ENCODE data around the gene ZBTB47. TPM values are rescaled to one million over a fixed set of nuclear protein-coding genes. Genes with fewer than 3 reads are reported as not detected.

The ZBTB47 gene
- total RNA-seq, 1 donor from 2014 or later = 82.3 TPM

- ATAC-seq (ENCODE audit: poor library complexity) (no peak), DNase-seq (no peak)
- intact Hi-C loops (cut with DNase I) = loop anchor here (5.0 kb wide), 1 partner anchor 38 kb away; no protein-coding TSS in a partner anchor
Observed at GRCh38 chr3:42704136-42704841, 50.8 kb downstream of the ZBTB47 start.

GRCh38 chr3:42705058-42705767 is 51.7 kb downstream of the ZBTB47 start:
- ATAC-seq (ENCODE audit: poor library complexity) (no peak), DNase-seq (no peak)
- intact Hi-C loops (cut with DNase I) = no loop called here

GRCh38 chr3:42705962-42706585 is 52.6 kb downstream of the ZBTB47 start:
- intact Hi-C loops (cut with DNase I) = no loop called here
- DNase-seq (peak; percentile 63), ATAC-seq (ENCODE audit: poor library complexity) (peak; percentile 14)

DNA sequence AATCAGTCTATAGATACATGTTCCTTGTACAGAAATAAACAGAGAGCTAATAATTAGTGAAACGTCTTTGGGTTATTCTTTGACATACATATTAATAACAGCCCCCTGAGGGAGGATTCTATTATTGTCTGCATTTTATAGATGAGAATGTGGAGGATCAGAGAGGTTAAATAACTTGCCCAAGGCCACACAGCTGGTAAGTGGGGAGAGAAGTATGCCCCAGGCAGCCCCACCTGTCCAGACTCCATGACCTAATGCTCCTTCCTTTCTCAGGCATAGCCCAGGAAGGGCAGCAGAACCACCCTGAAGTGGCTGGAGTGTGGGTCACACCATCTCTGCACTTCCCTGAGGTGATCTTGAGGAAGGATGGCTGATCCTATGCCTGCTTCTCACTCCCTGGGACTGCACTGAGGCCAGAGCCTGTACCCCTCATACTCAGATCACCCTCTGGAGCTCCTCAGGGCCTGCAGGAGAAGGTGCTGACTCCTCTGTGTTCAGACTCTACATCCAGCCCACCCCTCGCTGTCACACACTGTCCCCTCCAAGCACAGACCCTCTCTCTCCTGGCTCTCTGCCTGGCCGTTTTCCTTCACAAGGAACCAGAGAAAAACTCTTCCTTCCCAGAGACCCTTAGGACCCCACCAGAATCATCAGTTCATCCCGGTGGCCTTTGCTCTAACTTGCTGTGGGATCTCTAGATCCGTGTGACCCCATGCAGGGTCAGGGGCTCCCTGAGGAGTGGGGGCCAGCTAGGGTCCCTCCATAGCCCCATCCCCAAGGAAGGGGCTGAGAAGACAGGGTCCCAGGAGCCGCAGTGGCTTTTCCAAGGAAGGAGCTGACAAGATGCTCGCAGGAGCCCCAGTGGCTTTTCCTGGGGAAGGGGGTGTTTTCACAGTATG is 53.5 kb downstream of the ZBTB47 start:
- intact Hi-C loops (cut with DNase I) = no loop called here
- ATAC-seq (ENCODE audit: poor library complexity) = no peak
- DNase-seq = no peak

DNA sequence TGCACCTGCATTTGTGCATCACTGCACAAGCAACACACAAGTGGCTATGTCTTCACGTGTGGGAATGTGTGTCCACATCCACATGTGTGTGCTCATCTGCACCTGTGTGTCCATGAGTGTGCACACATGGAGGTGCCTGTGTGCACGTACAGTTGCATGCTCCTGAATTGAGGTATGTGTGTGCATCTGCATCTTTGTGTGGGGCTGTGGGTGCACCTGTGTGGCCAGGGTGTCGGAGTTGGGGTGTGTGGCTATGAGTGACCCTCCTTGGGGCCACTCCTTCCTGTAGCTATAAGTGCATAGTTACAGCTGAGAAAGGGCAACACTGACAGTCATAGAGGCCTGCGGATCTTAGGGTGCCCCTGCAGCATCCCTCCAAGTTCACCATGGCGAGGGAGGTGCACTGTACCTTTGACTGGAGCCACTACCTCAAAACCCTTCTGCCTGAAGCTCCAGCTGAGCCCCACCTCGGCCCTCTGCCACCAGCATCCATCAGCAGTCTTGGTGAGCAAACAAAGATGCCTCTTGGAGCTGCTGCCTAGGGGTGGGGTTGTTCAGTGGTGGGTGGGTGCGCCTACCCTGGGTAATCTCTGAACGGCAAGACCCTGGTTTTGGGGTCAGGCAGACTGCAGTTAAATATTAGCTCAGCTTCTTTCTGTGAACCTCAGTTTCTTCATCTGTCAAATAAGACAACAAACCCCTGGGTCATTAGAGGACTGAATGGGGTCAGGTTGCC is 54.3 kb downstream of the ZBTB47 start:
- intact Hi-C loops (cut with DNase I) = no loop called here
- ATAC-seq (ENCODE audit: poor library complexity) (no peak), DNase-seq (no peak)

- intact Hi-C loops (cut with DNase I) = no loop called here
- DNase-seq = no peak
- no peak for ATAC-seq (ENCODE audit: poor library complexity)
Observed at GRCh38 chr3:42708611-42709151, 55.2 kb downstream of the ZBTB47 start.

- intact Hi-C loops (cut with DNase I) = no loop called here
- no peak for DNase-seq
- ATAC-seq (ENCODE audit: poor library complexity) = no peak
Observed at GRCh38 chr3:42709621-42710020, 56.1 kb downstream of the ZBTB47 start.

GRCh38 chr3:42710323-42711021 is 57.0 kb downstream of the ZBTB47 start:
- intact Hi-C loops (cut with DNase I) = no loop called here
- DNase-seq (no peak), ATAC-seq (ENCODE audit: poor library complexity) (no peak)

GRCh38 chr3:42711491-42712343 is 58.2 kb downstream of the ZBTB47 start:
- DNase-seq (no peak), ATAC-seq (ENCODE audit: poor library complexity) (no peak)
- intact Hi-C loops (cut with DNase I) = no loop called here

- DNase-seq (no peak), ATAC-seq (ENCODE audit: poor library complexity) (no peak)
- intact Hi-C loops (cut with DNase I) = no loop called here
Observed at GRCh38 chr3:42712344-42712648, 58.8 kb downstream of the ZBTB47 start.

DNA sequence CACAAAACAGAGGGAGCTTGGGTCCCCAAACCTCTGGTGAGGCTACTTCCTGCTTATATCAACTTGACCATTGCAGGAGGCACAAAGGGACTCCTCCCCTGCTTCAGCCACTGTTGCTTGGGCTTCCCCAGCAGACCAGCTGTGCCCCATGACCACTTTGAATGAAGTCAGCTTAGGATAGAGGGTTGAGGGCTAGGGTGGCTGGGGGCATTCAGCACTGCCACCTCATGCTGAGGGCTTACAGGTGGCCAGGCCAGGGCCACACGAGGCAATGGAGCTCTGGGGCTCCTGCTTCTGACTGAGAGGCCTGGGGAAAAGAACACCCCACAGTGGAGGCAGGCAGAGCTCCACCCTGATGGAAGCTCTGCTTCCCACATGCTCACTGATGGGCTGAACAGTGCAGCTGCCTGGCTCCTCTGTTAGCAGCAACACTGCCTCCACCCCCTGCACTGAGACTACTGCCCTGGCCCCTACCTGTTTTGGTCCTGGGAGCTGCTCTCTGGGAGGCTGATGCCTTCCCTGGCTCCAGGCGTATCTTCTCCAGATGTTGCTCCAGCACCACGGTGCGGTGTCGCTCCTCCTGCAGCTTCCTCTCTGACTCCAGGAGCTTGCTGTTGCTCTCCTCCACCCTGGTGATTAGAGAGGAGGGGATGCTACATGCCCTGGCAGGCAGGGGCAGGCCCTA is 59.3 kb downstream of the ZBTB47 start:
- no peak for ATAC-seq (ENCODE audit: poor library complexity)
- DNase-seq = no peak
- intact Hi-C loops (cut with DNase I) = no loop called here

GRCh38 chr3:42713747-42714146 is 60.2 kb downstream of the ZBTB47 start:
- intact Hi-C loops (cut with DNase I) = no loop called here
- ATAC-seq (ENCODE audit: poor library complexity) = no peak
- no peak for DNase-seq

GRCh38 chr3:42714171-42714852 is 60.8 kb downstream of the ZBTB47 start:
- ATAC-seq (ENCODE audit: poor library complexity) = no peak
- intact Hi-C loops (cut with DNase I) = no loop called here
- no peak for DNase-seq
